GM12878 (cell line): ENCODE measurements around the gene GALNS. TPM values are rescaled to one million over a fixed set of nuclear protein-coding genes. Genes with fewer than 3 reads are reported as not detected.

Experiments
- ATAC-seq: fragments of 200-7000 bp; cut with Tn5 transposase; 3 replicates; pipeline ENCODE4 v1.9.1; 2020; ENCODE audit warnings: mild to moderate bottlenecking, moderate library complexity
- BruUV-seq: library from RNA; stranded (reverse); fragments of 400-500 nt; replicated peaks from 2 replicates; lab custom pipeline; 2021; lab: Mats Ljungman, UMichigan
- CTCF ChIA-PET: fragments of 300-600 bp; sonication (Branson Sonifier 250); formaldehyde crosslinking; extraction: SDS; loops from one replicate; lab custom pipeline; 2021; ENCODE audit warnings: inconsistent platforms; lab: Yijun Ruan, JAX
- POLR2A ChIA-PET: fragments of 350-600 bp; formaldehyde crosslinking; extraction: SDS; loops from one replicate; lab custom pipeline; 2021; ENCODE audit warnings: inconsistent platforms; lab: Charles Lee
- RAD21 ChIA-PET: fragments of 300-600 bp; sonication (Branson Sonifier 250); formaldehyde crosslinking; loops from one replicate; lab custom pipeline; 2023; ENCODE audit warnings: antibody characterized with exemption; ENCODE audit not compliant: unreplicated experiment; lab: Charles Lee
- SMC1A ChIA-PET: fragments of 300-600 bp; sonication (Branson Sonifier 250); formaldehyde crosslinking; loops from one replicate; lab custom pipeline; 2023; ENCODE audit not compliant: unreplicated experiment, uncharacterized antibody; lab: Charles Lee
- DNase-seq: peaks from one replicate; pipeline ENCODE4 v3.0.0-alpha.2; 2011; ENCODE audit warnings: low read depth, low spot score
- FAIRE-seq: peaks from 3 replicates; lab custom pipeline; 2011; peaks lifted over from hg19 to GRCh38; lab: Jason Lieb, UNC
- H2AFZ ChIP-seq: 2 replicates; pipeline ENCODE4 v1.6.0; 2011; ENCODE audit warnings: low read depth, low read length, control low read depth; ENCODE audit not compliant: control insufficient read depth
- H3K27ac ChIP-seq: 2 replicates; pipeline ENCODE4 v1.5.1; 2011; ENCODE audit warnings: control low read depth; ENCODE audit not compliant: control insufficient read depth, insufficient read depth
- H3K27me3 ChIP-seq, 2 experiments: replicated peaks in 1 of 2; 2 replicates each; pipeline versions ENCODE4 v1.6.0 to v1.6.1; 2011; ENCODE audit warnings: low read length in 1 of 2; ENCODE audit not compliant: control insufficient read depth in 2 of 2, insufficient read depth in 2 of 2
- H3K36me3 ChIP-seq, 2 experiments: 2 replicates each; pipeline ENCODE4 v1.5.1; 2011; ENCODE audit warnings: low read length in 1 of 2; ENCODE audit not compliant: control insufficient read depth in 2 of 2, insufficient read depth in 2 of 2
- H3K4me1 ChIP-seq: 2 replicates; pipeline ENCODE4 v1.6.1; 2011; ENCODE audit warnings: mild to moderate bottlenecking, low read length, moderate library complexity, mixed read lengths; ENCODE audit not compliant: control insufficient read depth, insufficient read depth
- H3K4me2 ChIP-seq: 2 replicates; pipeline ENCODE4 v1.6.0; 2011; ENCODE audit warnings: control low read depth; ENCODE audit not compliant: control insufficient read depth, insufficient read depth
- H3K4me3 ChIP-seq: fragments of 200-600 bp; sonication (generic); 2 replicates; pipeline ENCODE4 v1.5.1; 2016
- H3K79me2 ChIP-seq: 2 replicates; pipeline ENCODE4 v1.6.0; 2011; ENCODE audit warnings: low read length; ENCODE audit not compliant: control insufficient read depth, insufficient read depth
- H3K9ac ChIP-seq: 2 replicates; pipeline ENCODE4 v1.8.0; 2011; ENCODE audit warnings: low read length, control low read depth, mixed read lengths; ENCODE audit not compliant: control insufficient read depth, insufficient read depth
- H3K9me3 ChIP-seq: replicated peaks from 3 replicates; pipeline ENCODE4 v1.5.1; 2011; ENCODE audit warnings: mild to moderate bottlenecking, low read length; ENCODE audit not compliant: control insufficient read depth, insufficient read depth
- H4K20me1 ChIP-seq: 2 replicates; pipeline ENCODE4 v1.6.0; 2011; ENCODE audit not compliant: control insufficient read depth, insufficient read depth
- IKZF2 ChIP-seq, 2 experiments: fragments of 450-650 bp; IDR thresholded peaks; 2 replicates each; pipeline ENCODE4 v1.6.1; 2017; ENCODE audit warnings: mild to moderate bottlenecking in 2 of 2, moderate library complexity in 2 of 2
- NFXL1 ChIP-seq: fragments of 450-650 bp; IDR thresholded peaks from 2 replicates; pipeline ENCODE4 v1.6.1; 2017; ENCODE audit warnings: antibody characterized with exemption, mild to moderate bottlenecking, borderline replicate concordance
- RAD21 ChIP-seq: IDR thresholded peaks from 2 replicates; pipeline ENCODE4 v1.6.1; 2011; ENCODE audit warnings: mild to moderate bottlenecking, low read depth, low read length, moderate library complexity; ENCODE audit not compliant: insufficient read depth
- STAT3 ChIP-seq: IDR thresholded peaks from 2 replicates; pipeline ENCODE4 v1.6.1; 2011; ENCODE audit warnings: low read depth, low read length, improper control_type of control experiment
- WGBS: methylation state at CpG from one replicate; pipeline ENCODE4 v1.1.6; 2016; ENCODE audit warnings: low lambda C conversion rate; ENCODE audit not compliant: insufficient replicate concordance, insufficient coverage; ENCODE audit errors: missing lambda C conversion rate; 5-methylcytosine and 5-hydroxymethylcytosine counted together
- in situ Hi-C: fragments of 300-500 bp; cut with MboI; formaldehyde crosslinking; loops from 9 replicates; pipeline ENCODE4 v1.14.3; 2018; ENCODE audit warnings: mixed read lengths
- intact Hi-C: fragments of 100-400 bp; cut with micrococcal nuclease; formaldehyde crosslinking; loops from one replicate; pipeline ENCODE4 v1.14.2; 2022; ENCODE audit not compliant: unreplicated experiment
- polyA plus RNA-seq, 11 experiments: library from polyadenylated mRNA; depleted of rRNA in 4 of 11; unstranded in 6 of 11; stranded (reverse) in 5 of 11; fragments of >200 nt; fragmentation: Nextera tagmentation in 4 of 11; fragmentation: Illumina TruSeq in 1 of 11; extraction: Ambion mirVana in 4 of 11; extraction: Trizol in 1 of 11; gene quantifications; 1 replicate in 1 of 11; 2 replicates in 10 of 11; pipeline versions ENCODE4 v1.2.1 to v1.2.3, GENCODE V29; 2011 to 2016; ENCODE audit warnings: inconsistent platforms in 2 of 11, missing spikeins in 2 of 11, low read depth in 1 of 11
- total RNA-seq, 4 experiments: library from RNA; depleted of rRNA in 3 of 4; stranded (reverse); fragments of >200 nt in 3 of 4; fragmentation: Illumina TruSeq in 1 of 4; extraction: Trizol in 1 of 4; gene quantifications; 2 replicates each; pipeline versions ENCODE4 v1.2.1 to v1.2.3, GENCODE V29; 2013 to 2021
- TF ChIP-seq, protein P1 (sequence below), 3 experiments: IDR thresholded peaks in 2 of 3; conservative IDR thresholded peaks in 1 of 3; 2 replicates each; pipeline ENCODE4 v1.5.1; 2011; ENCODE audit warnings: low read depth in 3 of 3, low read length in 3 of 3, mild to moderate bottlenecking in 3 of 3, control low read depth in 2 of 3, moderate library complexity in 2 of 3, inconsistent platforms in 1 of 3, mixed read lengths in 1 of 3; ENCODE audit not compliant: control insufficient read depth in 2 of 3, insufficient read depth in 1 of 3; ENCODE audit errors: extremely low read depth in 1 of 3

GALNS gene
- total and polyA plus RNA-seq, 10 of the 15 experiments (the other 5 are each of a cell fraction or from before 2014, with no cell fraction given), result 0.37 to 12.4 (median 5.3) TPM

DNA sequence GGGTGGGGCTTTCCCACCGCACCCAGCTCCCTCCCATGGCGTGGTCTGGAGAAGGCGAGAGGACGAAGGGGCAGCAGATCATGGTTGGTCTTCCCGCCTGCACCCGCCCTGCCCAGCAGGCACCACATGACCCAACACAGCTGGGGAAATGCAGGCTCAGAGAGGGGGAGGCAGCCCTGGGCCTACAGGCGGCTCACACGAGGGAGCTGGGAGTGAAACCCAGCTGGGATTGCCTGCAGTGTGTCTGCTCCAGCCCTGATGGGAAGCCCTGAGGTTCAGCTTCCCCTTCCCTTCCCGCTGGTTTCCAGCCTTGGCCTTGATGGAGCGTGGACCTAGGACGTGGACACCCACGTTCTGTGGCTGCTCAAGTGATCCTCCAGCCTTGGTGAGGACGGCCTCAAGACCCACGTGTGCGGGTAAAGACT, 29.7 kb upstream of the GALNS start:
- ChIA-PET SMC1A (no interaction called here), POLR2A (no interaction called here)
- no TSS peak for BruUV-seq

More for the DNA sequence above, 29.7 kb upstream of the GALNS start:
- Histone ChIP-seq H3K27me3 (no peaks in the 10 kb centered on the region), H3K4me3 (no peak overlapping the region), H3K79me2 (no peaks in the 10 kb centered on the region), H3K4me2 (no peak overlapping the region), H3K9me3 (no peaks in the 10 kb centered on the region), H3K9ac (no peak overlapping the region), H2AFZ (no peak overlapping the region), H3K4me1 (no peaks in the 10 kb centered on the region), H4K20me1 (no peaks in the 10 kb centered on the region), H3K27ac (no peak overlapping the region), H3K36me3 (peaks cover 2 to 8% of the 10 kb centered on the region in 2 experiments; a peak in 3 of 4 replicates)
- no peak for ATAC-seq
- intact Hi-C loops, result no loop called here
- CTCF ChIA-PET, result no interaction called here
- FAIRE-seq, result no peak
- WGBS, result 89% methylated on average over 15 of the region's 15 CpGs
- RAD21 ChIA-PET, result no interaction called here
- in situ Hi-C loops, result no loop called here
- DNase-seq, result no peak
- TF ChIP-seq, protein P1, sequence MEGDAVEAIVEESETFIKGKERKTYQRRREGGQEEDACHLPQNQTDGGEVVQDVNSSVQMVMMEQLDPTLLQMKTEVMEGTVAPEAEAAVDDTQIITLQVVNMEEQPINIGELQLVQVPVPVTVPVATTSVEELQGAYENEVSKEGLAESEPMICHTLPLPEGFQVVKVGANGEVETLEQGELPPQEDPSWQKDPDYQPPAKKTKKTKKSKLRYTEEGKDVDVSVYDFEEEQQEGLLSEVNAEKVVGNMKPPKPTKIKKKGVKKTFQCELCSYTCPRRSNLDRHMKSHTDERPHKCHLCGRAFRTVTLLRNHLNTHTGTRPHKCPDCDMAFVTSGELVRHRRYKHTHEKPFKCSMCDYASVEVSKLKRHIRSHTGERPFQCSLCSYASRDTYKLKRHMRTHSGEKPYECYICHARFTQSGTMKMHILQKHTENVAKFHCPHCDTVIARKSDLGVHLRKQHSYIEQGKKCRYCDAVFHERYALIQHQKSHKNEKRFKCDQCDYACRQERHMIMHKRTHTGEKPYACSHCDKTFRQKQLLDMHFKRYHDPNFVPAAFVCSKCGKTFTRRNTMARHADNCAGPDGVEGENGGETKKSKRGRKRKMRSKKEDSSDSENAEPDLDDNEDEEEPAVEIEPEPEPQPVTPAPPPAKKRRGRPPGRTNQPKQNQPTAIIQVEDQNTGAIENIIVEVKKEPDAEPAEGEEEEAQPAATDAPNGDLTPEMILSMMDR (IDR thresholded peaks at IDR 0.05 in 2 of 3, conservative IDR thresholded peaks at IDR 0.05 in 1 of 3; ENCODE audit: control insufficient read depth in 2 of 3, extremely low read depth in 1 of 3, insufficient read depth in 1 of 3, low read depth in 3 of 3, low read length in 3 of 3), result no peak
- TF ChIP-seq NFXL1, result no peak
- TF ChIP-seq RAD21, result no peak
- no peak for TF ChIP-seq IKZF2 (IDR thresholded peaks at IDR 0.05)
- no peak for TF ChIP-seq STAT3
